Body of pancreas (tissue), 4 donors: ENCODE data around the gene SPRR4.
"Not testable (repeated sequence)": the region's sequence is repeated elsewhere in the genome, so short reads cannot be mapped to it uniquely, and the experiment has no call there.

Experiments
- CTCF ChIP-seq, 7 experiments: fragments of 450-650 bp in 4 of 7; fragments of 200-600 bp in 3 of 7; sonication (generic) in 3 of 7; IDR thresholded peaks; one replicate each; pipeline ENCODE4 v1.5.1; 2016 to 2019; ENCODE audit warnings: antibody characterized with exemption in 7 of 7
- POLR2A ChIP-seq, 3 donors: fragments of 450-650 bp; IDR thresholded peaks; one replicate each; pipeline ENCODE4 v1.6.1; 2016; ENCODE audit warnings: antibody characterized with exemption in 3 of 3, mild to moderate bottlenecking in 2 of 3

GRCh38 chr1:153011235-153011758, 40.8 kb downstream of the SPRR4 start:
- TF ChIP-seq CTCF, POLR2A (IDR thresholded peaks at IDR 0.05): not testable (repeated sequence)
